A549 (cell line): ENCODE data around the gene ABCA2. TPM values are rescaled to one million over a fixed set of nuclear protein-coding genes. Genes with fewer than 3 reads are reported as not detected.

Experiments used
- ATAC-seq, 2 experiments: fragments of 200-7000 bp in 1 of 2; fragments of >200 bp in 1 of 2; cut with Nextera tagmentation in 1 of 2; cut with Tn5 transposase in 1 of 2; 3 replicates each; pipeline versions ENCODE4 v1.8.0 to v1.9.1; 2018 to 2020; ENCODE audit warnings: mild to moderate bottlenecking in 1 of 2, moderate library complexity in 1 of 2
- CTCF ChIA-PET: fragments of 300-600 bp; sonication (Branson Sonifier 250); formaldehyde crosslinking; extraction: SDS; loops from one replicate; lab custom pipeline; 2021; ENCODE audit warnings: antibody characterized with exemption, inconsistent platforms; lab: Yijun Ruan, JAX
- POLR2A ChIA-PET: fragments of 350-600 bp; formaldehyde crosslinking; extraction: SDS; loops from one replicate; lab custom pipeline; 2021; ENCODE audit warnings: antibody characterized with exemption, inconsistent platforms; lab: Yijun Ruan, JAX
- DNase-seq, 2 experiments: peaks; one replicate each; pipeline versions ENCODE4 v3.0.0 to v3.0.0-alpha.2; 2011 to 2016; ENCODE audit warnings: low read depth in 1 of 2, low spot score in 1 of 2
- FAIRE-seq: peaks from 2 replicates; lab custom pipeline; 2011; peaks lifted over from hg19 to GRCh38; lab: Jason Lieb, UNC
- H3K27ac ChIP-seq, 2 experiments: fragments of >200 bp; sonication (Bioruptor Twin); formaldehyde crosslinking; 3 replicates each; pipeline ENCODE4 v1.5.1; 2016 to 2017
- H3K4me1 ChIP-seq: fragments of >200 bp; sonication (Bioruptor Twin); formaldehyde crosslinking; 3 replicates; pipeline ENCODE4 v1.6.1; 2016
- H3K4me2 ChIP-seq: fragments of >200 bp; sonication (Bioruptor Twin); formaldehyde crosslinking; 3 replicates; pipeline ENCODE4 v1.6.1; 2016
- H3K4me3 ChIP-seq: fragments of >200 bp; sonication (Bioruptor Twin); formaldehyde crosslinking; 3 replicates; pipeline ENCODE4 v1.5.1; 2016
- H3K9me3 ChIP-seq: fragments of >200 bp; sonication (Bioruptor Twin); formaldehyde crosslinking; 3 replicates; pipeline ENCODE4 v1.6.1; 2016
- CHD2 ChIP-seq: fragments of 150-350 bp; IDR thresholded peaks from 2 replicates; pipeline ENCODE4 v1.6.1; 2014; ENCODE audit warnings: low read length; ENCODE audit not compliant: partially characterized antibody
- ESRRA ChIP-seq: fragments of 150-350 bp; IDR thresholded peaks from 2 replicates; pipeline ENCODE4 v1.6.1; 2014; ENCODE audit warnings: mild to moderate bottlenecking, low read length, borderline replicate concordance
- JUN ChIP-seq, 2 experiments: fragments of >200 bp; sonication (Bioruptor Twin); formaldehyde crosslinking; IDR thresholded peaks; 2 replicates in 1 of 2; 3 replicates in 1 of 2; pipeline ENCODE4 v1.6.1; 2016 to 2017
- JUNB ChIP-seq: fragments of >200 bp; sonication (Bioruptor Twin); formaldehyde crosslinking; IDR thresholded peaks from 2 replicates; pipeline ENCODE4 v1.6.1; 2016
- MYC ChIP-seq: IDR thresholded peaks from 2 replicates; pipeline ENCODE4 v1.6.1; 2012; ENCODE audit warnings: mild to moderate bottlenecking, inconsistent platforms, low read length, improper control_type of control experiment, borderline replicate concordance
- POLR2A ChIP-seq: IDR thresholded peaks from 2 replicates; pipeline ENCODE4 v1.6.1; 2012; ENCODE audit warnings: mild to moderate bottlenecking, low read length
- SREBF2 ChIP-seq: fragments of 450-650 bp; IDR thresholded peaks from 2 replicates; pipeline ENCODE4 v1.6.1; 2014; ENCODE audit warnings: mild to moderate bottlenecking, moderate library complexity
- ZNF302 ChIP-seq: fragments of 250-450 bp; sonication (Bioruptor Pico); IDR thresholded peaks from 2 replicates; pipeline ENCODE4 v1.9.0; 2021; ENCODE audit warnings: inconsistent platforms, mild to moderate bottlenecking, moderate library complexity
- ZSCAN20 ChIP-seq: fragments of 250-450 bp; sonication (Bioruptor Pico); IDR thresholded peaks from 2 replicates; pipeline ENCODE4 v1.8.0; 2022; ENCODE audit warnings: mild to moderate bottlenecking, moderate library complexity
- WGBS: methylation state at CpG from one replicate; pipeline ENCODE4 v1.1.6; 2017; ENCODE audit errors: missing lambda C conversion rate; 5-methylcytosine and 5-hydroxymethylcytosine counted together
- polyA plus RNA-seq, 4 experiments: library from polyadenylated mRNA; depleted of rRNA in 3 of 4; stranded (reverse); fragments of >200 nt; fragmentation: RNase III in 1 of 4; extraction: RNeasy Plus Mini Kit Qiagen cat#74134 plus additional on column Dnase treatment in 1 of 4; gene quantifications; 2 replicates in 3 of 4; 3 replicates in 1 of 4; pipeline ENCODE4 v1.2.3, GENCODE V29; 2011 to 2017
- TF ChIP-seq, protein P1 (sequence below): IDR thresholded peaks from 2 replicates; pipeline ENCODE4 v1.6.1; 2012
- TF ChIP-seq, protein P2 (sequence below): IDR thresholded peaks from 2 replicates; pipeline ENCODE4 v1.6.1; 2012

ABCA2 gene
- polyA plus RNA-seq, 2 of the 4 experiments (the other 2 are of a cell fraction), result 8.3 to 24.7 TPM

DNA sequence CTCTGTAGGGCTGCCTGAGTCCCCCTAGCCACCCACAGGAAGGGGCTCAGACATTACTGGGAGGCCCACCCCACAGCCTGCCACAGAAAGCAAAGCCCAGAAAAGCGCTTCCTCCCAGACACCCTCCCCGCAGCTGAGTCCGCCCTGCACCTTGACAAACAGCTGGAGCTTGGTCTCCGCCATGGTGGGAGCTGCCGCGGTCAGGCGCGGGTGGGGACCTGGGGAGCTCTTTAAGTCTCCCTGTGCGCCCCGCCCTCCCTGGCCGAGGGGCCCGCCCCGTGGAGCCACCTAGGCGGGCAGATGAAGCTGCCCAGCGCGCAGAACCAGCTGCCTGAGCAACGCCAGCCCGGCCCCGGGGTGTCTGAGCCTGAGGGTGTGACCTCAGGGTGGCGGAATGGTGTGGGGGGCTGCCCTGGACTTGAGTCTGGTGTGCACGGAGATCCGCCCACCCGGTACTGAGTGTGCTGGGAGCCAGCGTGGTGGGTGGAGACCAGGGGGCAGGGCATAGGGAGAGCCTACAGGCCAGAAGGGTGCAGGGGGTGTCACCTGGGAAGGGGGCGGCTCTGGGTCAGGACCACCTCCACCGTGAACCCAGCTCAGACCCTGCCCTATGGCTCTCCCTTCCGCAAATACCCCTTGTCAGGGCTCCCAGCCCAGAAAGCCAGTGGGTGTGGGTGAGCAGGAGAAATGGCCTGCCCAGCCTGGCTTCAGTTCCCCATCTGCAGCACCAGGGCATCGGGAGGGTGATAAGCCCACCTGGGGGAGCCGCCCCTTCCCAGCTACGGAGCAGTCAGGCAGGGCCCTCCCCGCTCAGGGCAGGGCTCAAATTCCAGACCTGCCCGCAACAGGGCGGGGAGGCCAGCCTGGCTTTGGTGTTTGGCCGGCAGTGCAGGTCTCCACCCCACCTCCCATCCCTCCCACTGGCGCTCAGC is 31.4 kb downstream of the ABCA2 start, which contains the start of gene CLIC3:
TSS of gene CLIC3 (minus strand) at position 208 of the 932 bp plus-strand sequence. CDS start at position 183, 25 bp downstream.
- H3K4me3 ChIP-seq, result peak within 1 kb of the TSS; percentile 30
- WGBS, result 12% methylated on average over 20 of the region's 35 CpGs
- peak within 1 kb of the TSS; percentile 86 for H3K4me2 ChIP-seq
- H3K4me1 ChIP-seq, result peaks cover 47% of the 10 kb centered on the region
- no peak for FAIRE-seq
- peak within 1 kb of the TSS; percentile 59 to 84 for H3K27ac ChIP-seq
- POLR2A ChIA-PET, result interaction anchor here (0.7 to 1.7 kb wide), 7 partner anchors 19 to 149 kb away, joined by 3 to 6 read pairs (median 4); partner anchors contain the start of gene TRAF2
- TF ChIP-seq POLR2A, result peak; percentile 13; the same call in 1 of the 2 replicates
- TF ChIP-seq ZNF302 (CRISPR knock-in tag), result no peak
- TF ChIP-seq JUN (IDR thresholded peaks at IDR 0.05), result peak in 1 of 2 experiments; percentile 44; a peak in 1 of 5 replicates
- TF ChIP-seq, protein P1, sequence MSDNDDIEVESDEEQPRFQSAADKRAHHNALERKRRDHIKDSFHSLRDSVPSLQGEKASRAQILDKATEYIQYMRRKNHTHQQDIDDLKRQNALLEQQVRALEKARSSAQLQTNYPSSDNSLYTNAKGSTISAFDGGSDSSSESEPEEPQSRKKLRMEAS, result 0 out of 2 replicates have a peak, but pooled peaks have one; percentile 12
- TF ChIP-seq, protein P2, sequence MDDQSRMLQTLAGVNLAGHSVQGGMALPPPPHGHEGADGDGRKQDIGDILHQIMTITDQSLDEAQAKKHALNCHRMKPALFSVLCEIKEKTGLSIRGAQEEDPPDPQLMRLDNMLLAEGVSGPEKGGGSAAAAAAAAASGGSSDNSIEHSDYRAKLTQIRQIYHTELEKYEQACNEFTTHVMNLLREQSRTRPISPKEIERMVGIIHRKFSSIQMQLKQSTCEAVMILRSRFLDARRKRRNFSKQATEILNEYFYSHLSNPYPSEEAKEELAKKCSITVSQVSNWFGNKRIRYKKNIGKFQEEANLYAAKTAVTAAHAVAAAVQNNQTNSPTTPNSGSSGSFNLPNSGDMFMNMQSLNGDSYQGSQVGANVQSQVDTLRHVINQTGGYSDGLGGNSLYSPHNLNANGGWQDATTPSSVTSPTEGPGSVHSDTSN, result peak; percentile 57
- H3K9me3 ChIP-seq, result no peaks in the 10 kb centered on the region
- peak; percentile 26 to 56 for ATAC-seq
- peak; percentile 51 to 54 for DNase-seq
- CTCF ChIA-PET, result interaction anchor here (0.5 to 6.6 kb wide), 10 partner anchors 9 to 154 kb away, joined by 3 to 34 read pairs (median 5); partner anchors contain the start of genes ABCA2, AJM1 and NPDC1

DNA sequence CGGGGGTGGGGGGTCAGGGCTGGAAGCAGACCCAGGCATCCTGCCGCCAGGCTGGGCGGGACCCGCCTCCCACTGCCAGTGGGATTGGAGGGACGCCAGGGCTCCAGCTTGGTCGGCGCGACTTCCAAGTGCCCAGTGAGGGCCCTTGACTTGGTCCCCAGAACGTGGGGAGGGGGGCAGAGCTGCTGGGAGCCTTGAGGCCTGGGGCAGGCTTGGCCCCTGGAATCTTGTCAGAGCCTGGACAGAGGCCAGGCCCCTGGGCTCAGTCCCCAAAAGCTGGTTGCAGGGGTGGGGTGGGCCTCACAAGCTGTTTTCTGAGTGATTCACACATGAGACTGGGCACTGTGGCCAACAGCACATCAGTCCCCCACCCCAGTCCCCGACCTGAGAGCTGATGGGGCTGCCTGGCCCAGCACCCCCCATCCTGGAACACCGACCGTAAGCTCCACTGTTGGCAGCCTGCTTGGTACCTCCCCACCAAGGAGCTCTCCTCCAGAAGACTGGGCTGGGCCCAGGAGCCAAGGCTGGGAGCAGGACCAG is 32.2 kb downstream of the ABCA2 start:
- peak overlapping the region; percentile 86 for H3K4me2 ChIP-seq
- ChIA-PET POLR2A (interaction anchor here (0.8 to 1.7 kb wide), 5 partner anchors 18 to 148 kb away, joined by 3 to 6 read pairs (median 4); no protein-coding TSS in a partner anchor), CTCF (interaction anchor here (0.5 to 6.6 kb wide), 9 partner anchors 9 to 153 kb away, joined by 3 to 34 read pairs (median 5); partner anchors contain the start of genes ABCA2, AJM1 and NPDC1)
- TF ChIP-seq, protein P2, result peak; percentile 21
- no peak for TF ChIP-seq JUNB
- WGBS, result 10% methylated on average over 2 of the region's 12 CpGs
- ATAC-seq (peak in 1 of 2 experiments; percentile 14; a peak in 3 of 6 replicates), DNase-seq (no peak), FAIRE-seq (no peak)
- H3K4me1 ChIP-seq, result peaks cover 53% of the 10 kb centered on the region
- peak overlapping the region; percentile 30 for H3K4me3 ChIP-seq
- peaks cover 3% of the 10 kb centered on the region; the same call in 1 of the 3 replicates for H3K9me3 ChIP-seq
- peak overlapping the region; percentile 59 to 84 for H3K27ac ChIP-seq

DNA sequence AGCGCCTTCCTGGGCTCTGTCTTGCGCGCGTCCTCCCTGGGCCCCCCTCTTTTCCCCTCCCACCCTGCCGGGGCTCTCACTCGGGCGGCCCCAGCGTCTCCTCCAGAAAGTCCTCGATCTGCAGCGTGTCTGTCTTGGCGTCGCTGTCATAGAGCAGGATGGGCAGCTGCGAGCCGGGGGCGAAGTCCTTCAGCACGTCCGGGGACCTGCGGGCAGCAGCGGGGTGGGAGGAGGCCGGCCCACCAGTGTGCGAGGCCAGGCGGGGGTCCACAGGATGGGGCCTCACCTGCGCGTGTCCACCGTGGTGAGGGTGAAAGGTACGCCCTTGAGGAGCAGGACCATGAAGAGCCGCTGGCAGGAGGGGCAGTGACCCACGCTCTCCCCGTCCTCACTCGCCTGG is 32.7 kb downstream of the ABCA2 start:
- POLR2A ChIA-PET, result interaction anchor here (1.0 to 1.7 kb wide), 3 partner anchors 17 to 93 kb away, joined by 3 to 6 read pairs (median 4); no protein-coding TSS in a partner anchor

DNA sequence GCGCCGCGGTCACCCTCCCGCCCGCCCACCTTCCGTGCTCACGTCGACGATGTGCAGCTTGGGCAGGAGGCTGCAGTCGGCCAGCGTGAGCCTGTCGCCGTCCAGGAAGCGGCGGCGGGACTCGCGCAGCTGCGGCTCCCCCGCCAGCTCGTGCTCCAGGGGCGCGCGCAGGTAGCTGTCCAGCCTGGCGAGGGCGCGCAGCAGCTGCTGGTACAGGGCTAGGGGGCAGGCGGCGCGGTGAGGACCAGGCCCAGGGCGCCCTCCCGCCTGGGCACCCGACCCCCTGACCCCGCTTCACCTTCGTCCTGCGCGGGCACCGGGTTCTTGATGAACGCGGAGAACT is 33.2 kb downstream of the ABCA2 start:
- ChIA-PET CTCF (interaction anchor here (2.5 to 6.6 kb wide), 3 partner anchors 34 to 47 kb away, joined by 16 to 34 read pairs (median 29); partner anchors contain the start of gene ABCA2), POLR2A (no interaction called here)
- ATAC-seq (no peak), FAIRE-seq (no peak), DNase-seq (no peak)
- Histone ChIP-seq H3K4me2 (no peak overlapping the region), H3K4me3 (no peak overlapping the region), H3K9me3 (peaks cover 3% of the 10 kb centered on the region; the same call in 1 of the 3 replicates), H3K4me1 (peaks cover 58% of the 10 kb centered on the region), H3K27ac (no peak overlapping the region)
- 98% methylated on average over 15 of the region's 40 CpGs for WGBS
- no peak for TF ChIP-seq SREBF2
- TF ChIP-seq JUNB, result no peak
- no peak for TF ChIP-seq POLR2A
- TF ChIP-seq ESRRA, result no peak

More for the DNA sequence above, 32.7 kb downstream of the ABCA2 start:
- Histone ChIP-seq H3K4me2 (peak overlapping the region; percentile 86), H3K9me3 (peaks cover 3% of the 10 kb centered on the region; the same call in 1 of the 3 replicates), H3K4me3 (no peak overlapping the region), H3K27ac (peak overlapping the region; percentile 59 to 84; a peak in 4 of 6 replicates), H3K4me1 (peaks cover 57% of the 10 kb centered on the region)
- TF ChIP-seq MYC, result no peak
- no peak for TF ChIP-seq CHD2
- TF ChIP-seq ZSCAN20 (CRISPR knock-in tag), result no peak
- no peak for TF ChIP-seq POLR2A
- DNase-seq (no peak), ATAC-seq (no peak), FAIRE-seq (no peak)
- CTCF ChIA-PET, result interaction anchor here (1.3 to 6.6 kb wide), 6 partner anchors 25 to 153 kb away, joined by 4 to 34 read pairs (median 17); partner anchors contain the start of genes ABCA2 and AJM1
- 86% methylated on average over 18 of the region's 30 CpGs for WGBS
